ENCODE measurements around the gene SLC2A13. TPM values are rescaled to one million over a fixed set of nuclear protein-coding genes. Genes with fewer than 3 reads are reported as not detected.
"Not testable (repeated sequence)": the region's sequence is repeated elsewhere in the genome, so short reads cannot be mapped to it uniquely, and the experiment has no call there.

Gene SLC2A13
- total RNA-seq, 1 donor from 2014 or later: 12.0 TPM

DNA sequence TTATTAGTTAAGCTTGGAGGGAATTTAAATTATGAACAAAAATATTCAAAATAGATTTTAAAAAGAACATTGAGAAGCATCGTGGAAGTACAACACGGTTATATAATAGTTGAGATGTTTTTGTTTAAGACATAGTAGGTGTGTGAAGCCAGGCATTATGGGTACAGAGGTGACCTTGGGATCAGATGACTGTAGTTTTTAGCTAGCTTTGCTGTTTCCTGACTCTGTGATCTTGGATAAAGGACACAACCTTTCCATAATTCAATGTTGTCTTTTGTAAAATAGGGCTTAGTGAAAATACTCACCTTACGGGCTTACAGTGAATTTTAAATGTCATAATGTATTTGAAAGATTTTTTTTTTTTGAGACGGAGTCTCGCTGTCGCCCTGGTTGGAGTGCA, 239.7 kb downstream of the SLC2A13 start:
- DNase-seq: no peak

DNA sequence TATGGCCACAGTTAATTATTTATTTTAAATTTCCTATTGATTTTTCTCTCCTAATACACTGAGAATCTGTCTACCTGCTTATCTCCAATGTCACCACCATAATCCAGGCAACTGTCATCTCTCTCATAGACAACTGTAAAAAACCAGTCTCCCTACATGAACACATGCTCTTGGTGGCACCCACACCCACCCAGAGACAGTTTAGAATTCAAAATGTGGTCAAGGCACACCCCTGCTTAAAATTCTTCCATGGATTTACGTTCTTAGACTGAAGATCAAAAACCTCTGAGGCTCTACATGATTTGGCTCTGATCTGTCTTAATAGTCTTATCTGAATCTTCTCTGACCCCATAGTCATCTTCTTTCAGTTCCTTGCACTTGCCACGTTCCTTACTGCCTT, 245.2 kb downstream of the SLC2A13 start:
- DNase-seq: no peak

DNA sequence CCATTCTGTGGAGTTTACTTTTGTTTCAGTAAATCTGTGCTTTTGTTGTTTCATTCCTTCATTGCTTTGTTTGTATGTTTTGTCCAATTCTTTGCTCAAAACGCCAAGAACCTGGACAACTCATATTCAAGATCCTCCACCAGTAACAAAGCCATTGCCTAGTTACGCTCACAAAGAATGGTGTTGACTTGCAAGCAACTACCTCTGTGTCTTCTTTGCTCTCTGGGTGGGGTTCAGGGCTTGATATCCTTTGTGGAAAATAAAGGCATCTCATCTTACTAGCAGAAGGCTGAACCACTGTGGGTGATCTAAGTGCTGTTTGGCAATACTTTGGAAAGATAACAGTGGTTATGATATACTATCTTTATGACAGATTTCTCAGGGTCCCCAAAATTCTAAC, 252.9 kb downstream of the SLC2A13 start:
- no peak for DNase-seq

DNA sequence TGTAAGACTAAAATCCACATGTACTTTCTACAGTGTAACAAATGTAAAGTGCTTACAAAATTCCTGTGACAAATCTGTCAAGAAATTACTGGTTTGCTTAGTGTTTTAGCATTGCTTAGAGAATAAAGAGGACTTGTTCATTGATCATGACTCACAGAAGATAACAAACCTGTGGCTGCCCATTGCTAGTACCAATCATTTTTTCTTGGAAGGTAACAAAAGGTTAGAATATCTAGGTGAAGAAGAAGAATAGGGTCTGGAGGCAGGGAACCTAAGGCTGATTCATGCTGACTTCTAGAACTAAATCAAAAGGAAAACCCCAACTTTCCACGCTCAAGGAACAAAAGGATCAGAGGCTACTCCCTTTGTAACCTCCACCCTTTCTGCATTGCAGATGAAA, 253.5 kb downstream of the SLC2A13 start:
- DNase-seq: no peak

DNA sequence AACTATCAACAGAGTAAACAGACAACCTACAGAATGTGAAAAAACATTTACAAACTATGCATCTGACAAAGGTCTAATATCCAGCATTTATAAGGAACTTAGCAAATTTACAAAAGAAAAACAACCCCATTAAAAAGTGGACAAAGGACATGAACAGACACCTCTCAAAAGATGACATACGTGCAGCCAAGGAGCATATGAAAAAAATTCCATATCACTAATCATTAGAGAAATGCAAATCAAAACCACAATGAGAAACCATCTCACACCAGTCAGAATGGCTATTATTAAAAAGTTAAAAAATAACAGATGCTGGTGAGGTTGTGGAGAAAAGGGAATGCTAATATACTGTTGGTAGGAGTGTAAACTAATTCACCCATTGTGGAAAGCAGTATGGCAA, 257.7 kb downstream of the SLC2A13 start:
- not testable (repeated sequence) for DNase-seq

DNA sequence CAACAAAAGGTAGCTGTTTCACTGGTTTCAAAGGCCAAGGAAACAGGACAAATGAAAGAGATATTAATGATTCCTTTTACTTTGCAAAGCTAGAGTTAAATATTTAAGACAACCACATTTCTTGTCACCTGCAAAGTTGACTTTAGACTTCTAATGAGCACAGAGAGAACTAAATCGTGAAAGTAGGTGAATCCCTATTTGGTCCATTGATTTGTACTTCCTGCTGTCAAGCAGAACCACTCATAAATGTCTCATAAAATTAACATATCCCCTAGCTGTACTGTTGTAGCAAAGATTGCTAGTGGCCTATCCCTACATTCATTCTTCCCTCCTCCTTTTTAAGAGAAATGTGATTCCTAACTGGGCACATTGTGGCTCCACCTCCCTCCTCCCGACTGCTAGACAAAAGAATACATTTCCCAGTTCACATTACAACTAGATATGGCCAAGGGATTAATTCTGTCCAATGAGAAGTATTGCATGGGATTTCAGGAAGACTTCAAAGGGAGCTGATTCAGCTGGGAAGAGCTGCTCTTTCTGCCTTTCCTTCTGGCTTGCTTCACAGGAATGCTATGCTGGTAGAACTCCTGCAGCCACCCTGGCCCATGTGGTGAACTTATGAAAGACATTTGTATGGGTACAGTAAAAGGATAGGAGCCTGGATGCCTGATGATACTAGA, 258.8 kb downstream of the SLC2A13 start:
- no peak for DNase-seq

DNA sequence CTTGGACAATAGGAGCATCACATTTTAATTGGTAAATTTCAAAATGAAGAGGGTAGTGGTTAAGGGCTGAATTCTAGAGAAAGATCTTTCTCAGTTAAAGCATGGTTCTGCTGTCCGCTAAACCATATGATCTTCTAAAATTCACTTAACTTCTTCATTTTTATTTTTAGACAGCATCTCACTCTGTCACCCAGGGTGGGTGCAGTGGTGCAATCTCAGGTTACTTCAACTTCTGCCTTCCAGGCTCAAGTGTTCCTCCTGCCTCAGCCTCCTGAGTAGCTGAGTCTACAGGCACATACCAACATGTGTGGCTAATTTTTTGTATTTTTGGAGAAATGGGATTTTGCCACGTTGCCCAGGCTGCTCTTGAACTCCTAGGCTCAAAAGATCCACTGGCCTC, 259.6 kb downstream of the SLC2A13 start:
- DNase-seq: no peak

DNA sequence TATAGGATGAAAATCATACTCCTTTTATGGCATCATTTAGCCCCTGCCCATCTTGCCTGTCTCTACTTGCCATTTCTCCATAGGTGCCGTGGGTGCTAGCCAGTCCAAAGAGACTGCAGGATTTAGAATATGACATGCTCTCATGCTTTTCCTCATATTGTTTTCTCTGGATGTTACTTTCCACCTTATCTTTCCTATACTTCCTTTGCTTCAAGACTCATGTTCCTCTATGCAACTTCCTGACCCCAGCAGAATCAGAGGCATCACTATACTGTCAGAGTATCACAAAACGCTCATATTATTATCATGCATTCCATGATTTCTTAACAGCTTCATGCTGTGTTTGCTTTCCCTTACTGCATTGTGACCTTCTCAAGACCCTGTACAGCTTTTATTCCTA, 265.5 kb downstream of the SLC2A13 start:
- no peak for DNase-seq

DNA sequence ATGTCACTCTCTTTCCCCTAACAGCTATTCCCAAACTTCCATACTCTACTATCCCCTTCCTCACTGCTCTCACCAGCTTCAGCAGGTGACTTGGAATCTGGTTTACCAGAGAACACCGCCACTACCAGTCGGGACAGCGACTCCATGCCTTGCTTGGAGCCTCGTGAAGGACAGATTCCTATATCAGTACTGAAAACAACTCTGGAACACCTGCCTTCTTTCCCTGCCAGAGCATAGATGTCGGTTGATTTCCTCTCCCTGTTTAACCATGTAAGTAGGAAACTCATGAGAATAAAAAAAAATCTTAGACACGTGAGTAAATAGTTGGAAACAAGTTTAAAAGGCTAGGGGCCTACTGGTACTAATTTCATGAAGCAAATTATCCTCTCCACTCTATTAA, 266.8 kb downstream of the SLC2A13 start:
- DNase-seq: no peak

DNA sequence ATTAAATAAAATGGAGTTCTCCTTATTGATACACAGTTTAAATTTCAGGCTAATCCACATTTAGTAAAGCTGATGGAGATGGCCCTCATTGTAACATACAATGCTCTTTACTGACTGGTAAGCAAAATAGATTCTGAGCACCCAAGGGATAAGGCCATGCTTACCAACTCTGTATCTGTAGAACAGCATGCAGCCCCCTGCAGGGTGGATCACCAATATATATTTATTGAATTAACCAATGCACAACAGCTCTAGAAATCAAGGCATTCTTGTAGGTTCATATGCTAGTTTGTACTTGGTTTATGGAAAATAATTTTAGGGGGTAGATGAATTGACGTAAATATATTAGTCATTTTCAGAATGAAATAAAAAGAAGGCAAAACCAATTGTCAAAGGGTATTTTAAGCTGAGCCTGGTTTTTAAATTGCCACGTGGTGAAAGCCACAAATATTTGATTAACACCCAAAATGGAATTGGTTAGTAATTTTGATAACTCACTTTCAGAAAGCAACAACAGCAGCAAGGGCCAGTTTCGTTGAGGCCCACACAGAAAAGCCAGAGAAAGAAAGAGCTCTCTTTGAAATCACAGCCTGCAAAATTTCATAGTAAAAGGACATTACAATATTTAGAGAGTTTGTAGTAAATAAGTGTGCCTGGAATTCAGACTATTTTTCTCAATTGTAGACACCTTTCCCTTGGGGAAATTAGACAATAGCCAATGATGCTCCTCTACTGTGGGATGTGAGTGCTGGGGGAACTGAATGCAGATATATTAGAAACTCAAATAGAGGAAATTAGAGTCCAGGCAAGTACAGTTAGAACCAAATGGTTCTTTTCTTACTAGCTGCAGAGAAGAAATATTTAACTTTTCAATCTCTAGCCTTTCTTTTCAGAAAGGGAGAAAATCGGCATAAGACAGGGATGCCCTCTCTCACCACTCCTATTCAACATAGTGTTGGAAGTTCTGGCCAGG, 270.1 kb downstream of the SLC2A13 start:
- no peak for DNase-seq

DNA sequence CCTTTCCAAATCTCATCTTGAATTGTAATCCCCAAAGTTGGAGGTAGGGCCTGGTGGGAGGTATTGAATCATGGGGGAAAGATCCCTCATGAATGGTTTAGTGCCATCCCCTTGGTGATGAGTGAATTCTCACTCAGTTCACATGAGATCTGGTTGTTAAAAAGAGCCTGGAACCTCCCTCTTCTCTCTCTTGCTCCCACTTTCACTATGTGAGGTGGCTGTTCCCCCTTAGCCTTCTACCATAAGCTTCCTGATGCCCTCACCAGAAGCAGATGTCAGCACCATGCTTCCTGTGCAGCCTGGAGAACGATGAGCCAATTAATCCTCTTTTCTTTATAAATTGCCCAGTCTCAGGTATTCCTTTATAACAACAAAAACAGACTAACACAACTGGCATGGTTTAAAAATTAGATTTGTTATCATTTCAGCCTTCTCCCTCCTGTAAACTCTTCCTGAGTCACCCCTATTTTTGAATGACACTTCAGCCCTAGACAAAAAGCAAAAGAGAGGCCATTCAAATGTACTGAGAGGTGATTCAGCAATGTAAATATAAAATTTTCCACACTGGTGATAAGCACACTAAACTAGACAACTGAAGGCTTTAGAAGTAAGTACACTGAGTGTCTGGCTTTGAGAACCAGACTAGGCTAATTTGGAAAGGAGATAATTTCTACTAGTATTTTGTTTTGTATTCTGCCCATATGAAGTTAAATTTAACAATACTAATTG, 274.1 kb downstream of the SLC2A13 start:
- DNase-seq: no peak

DNA sequence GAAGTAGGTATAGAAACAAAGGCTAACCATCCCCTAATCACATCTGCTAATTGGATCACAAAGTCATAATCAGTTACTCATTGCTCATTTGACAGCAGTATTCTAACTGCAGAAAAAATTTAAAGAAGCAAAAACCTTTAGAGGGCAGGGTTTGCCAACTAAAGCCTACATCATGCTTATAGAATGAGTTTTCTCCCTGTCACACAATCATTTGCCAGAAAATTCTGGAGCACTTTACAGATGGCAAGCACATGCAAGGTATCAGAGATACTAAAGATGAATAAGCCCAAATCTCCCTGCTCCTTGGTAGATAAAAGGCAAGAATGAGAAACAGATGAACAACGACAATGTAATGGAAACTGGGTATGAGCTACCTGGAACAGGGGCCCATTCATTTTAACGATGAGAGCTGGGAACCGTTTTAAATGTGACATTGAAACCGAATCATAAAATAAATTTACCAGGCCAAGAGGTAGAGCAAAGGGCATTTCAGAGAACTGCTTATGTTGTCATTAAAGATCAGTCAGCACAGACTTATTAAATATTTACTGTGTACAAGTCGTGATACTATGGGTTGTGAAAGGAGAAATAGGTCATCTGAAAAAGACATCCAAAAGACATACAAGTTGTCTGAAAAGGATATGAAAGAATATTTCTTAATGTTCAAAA, 274.9 kb downstream of the SLC2A13 start:
- no peak for DNase-seq

DNA sequence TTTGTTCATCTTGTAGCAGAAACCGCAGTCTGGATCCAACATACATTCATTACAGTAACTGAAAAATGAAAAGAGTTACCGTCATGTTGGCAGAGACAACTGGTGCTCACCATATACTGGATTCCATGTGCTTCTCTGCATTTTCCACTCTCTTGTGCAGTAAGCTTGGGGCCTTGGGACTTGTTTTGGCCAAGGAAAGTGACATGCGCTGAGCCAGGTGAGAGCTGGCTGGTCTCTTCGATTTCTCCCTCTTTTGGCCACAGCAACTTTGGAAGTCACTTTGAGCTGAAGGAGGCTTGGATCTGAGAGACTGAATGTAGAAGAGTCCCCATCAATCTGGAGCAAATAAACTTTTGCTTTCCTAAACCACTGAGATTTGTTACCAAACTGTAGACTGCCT, 275.7 kb downstream of the SLC2A13 start:
- peak; percentile 12 for DNase-seq

DNA sequence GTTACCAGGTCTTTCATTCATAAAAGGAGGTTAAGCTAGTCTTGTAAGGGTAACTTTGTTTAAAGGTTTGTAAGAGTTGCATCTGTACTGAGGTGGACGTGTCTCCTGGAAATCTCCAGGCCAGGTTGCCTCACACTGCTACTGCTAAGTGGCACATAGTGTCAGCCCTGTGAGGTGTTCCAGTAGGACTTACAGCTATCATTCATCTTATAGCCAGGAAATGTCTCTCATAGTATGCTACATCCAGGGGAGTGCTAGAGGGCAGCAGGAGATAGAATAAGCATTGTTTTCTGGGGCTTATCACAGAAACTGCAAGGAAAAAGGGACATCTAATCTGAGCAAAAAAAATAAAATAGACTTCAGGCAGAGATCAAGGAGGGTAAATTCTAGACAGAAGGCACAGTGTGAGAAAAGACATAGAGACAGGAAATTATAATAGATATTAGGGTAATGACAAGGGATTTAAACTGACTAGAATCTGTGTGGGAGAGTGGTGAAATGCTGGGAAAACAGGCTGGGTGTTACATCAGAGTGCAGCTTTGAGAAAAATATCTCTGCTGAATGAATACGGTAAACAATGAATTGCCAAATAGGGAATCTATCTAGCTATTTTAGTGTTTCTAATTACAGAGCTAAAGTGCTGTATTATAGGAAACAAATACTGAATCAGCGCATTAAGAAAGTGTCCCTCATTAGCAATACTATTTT, 281.2 kb downstream of the SLC2A13 start:
- DNase-seq: no peak

DNA sequence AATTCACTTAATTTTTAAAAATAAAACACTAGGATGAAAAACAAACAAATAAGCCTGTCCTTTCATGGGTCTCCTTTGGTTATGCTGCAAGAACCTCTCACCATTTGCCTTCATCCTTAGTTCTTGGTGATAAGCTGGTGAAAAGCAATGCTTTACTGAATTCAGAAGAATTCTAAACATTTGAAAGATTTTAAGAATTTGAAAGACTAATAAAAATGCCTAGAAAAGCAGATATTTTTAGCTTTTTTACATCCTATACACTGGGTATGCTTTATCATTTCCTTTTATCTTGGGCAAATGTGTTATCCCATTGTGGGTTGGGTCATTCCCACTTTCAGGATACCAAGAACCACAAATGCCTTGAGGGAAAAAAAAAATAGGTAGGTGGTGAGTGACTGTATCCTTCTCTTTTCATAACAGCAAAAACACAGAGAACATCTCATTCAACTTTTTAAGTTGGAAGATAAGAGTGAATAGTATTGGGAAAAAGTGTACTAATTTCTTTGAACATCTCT, 289.2 kb downstream of the SLC2A13 start:
- no peak for DNase-seq

DNA sequence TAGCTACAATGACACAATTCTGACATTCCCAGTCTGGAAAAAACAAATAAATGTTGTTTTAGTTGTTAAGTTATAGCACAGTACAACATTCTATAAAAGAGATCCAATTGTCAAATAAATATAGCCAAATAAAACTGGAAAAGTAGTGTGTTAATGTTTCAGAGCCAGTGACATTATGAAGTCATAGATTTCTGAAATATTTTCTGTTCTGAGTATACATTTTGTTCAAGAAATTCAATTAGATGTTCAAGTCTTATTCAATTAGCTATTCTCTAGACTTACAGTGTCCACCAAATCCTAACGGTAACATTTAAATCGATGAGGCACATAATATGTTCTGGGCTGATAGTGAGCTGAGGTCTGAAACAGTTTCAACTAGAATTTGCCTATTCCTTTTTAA, 290.1 kb downstream of the SLC2A13 start:
- DNase-seq: no peak

DNA sequence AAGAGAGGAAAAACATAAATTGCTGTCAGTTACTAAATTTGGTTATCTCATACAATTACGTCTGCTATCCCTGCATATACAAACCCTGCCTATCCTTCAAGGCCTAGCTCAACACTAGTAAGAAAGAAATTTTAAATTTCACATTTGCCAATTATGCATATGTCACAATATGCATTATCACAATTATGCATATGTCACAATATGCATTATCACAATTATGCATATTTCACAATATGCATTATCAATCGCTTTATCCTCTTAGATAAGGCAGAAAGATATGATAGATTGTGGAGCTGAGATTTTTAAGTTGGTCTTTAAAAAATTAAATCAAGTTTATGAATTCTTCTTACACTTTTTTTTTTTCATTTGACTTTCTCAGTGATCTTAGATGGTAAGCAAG, 291.3 kb downstream of the SLC2A13 start:
- no peak for DNase-seq

DNA sequence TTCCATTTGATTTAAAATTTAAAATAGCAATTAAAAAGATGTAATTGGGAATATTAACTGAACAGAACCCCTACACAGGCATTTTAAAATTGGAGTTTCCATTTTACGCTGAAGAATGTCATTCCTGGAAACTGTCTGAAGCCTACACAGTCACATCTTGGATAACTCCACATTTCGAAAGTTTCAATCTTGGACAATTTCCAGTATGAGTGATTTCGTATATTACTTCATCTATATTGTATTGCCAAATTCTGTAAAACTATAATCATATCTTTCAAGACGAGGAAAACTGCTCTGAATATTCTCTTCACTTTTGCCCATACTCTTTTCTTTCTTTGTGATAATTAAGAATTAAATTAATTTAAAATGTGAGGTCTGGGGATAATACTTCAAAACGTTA, 292.1 kb downstream of the SLC2A13 start:
- peak; percentile 50 for DNase-seq

DNA sequence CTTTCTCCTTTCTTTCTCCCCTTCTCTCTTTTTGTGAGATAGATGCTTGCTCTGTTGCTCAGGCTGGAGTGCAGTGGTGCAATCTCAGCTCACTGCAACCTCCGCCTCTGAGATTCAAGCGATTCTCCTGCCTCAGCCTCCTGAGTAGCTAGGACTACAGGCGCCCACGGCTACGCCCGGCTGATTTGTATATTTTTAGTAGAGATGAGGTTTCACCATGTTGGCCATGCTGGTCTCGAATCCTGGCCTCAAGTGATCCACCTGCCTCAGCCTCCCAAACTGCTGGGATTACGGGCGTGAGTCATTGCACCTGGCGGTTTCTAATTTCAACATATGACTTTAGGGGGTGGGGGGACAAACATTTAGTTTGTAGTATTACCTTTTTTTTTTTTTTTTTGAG, 293.4 kb downstream of the SLC2A13 start:
- not testable (repeated sequence) for DNase-seq

DNA sequence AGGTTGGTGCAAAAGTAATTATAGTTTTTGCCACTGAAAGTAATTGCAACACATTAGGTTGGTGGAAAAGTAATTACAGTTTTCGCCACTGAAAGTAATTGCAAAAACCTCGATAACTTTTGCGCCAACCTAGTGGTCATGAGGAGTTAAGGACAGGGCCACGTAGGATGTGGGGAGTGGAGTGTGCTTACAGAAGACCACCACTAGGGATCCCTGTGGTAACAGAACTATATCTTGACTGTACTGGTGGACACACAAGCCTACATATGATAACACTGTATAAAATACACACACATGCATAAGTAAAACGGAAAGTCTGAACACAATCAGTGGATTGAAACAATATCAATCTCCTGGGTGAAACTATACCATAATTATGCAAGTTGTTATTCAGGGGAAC, 298.8 kb downstream of the SLC2A13 start:
- no peak for DNase-seq

DNA sequence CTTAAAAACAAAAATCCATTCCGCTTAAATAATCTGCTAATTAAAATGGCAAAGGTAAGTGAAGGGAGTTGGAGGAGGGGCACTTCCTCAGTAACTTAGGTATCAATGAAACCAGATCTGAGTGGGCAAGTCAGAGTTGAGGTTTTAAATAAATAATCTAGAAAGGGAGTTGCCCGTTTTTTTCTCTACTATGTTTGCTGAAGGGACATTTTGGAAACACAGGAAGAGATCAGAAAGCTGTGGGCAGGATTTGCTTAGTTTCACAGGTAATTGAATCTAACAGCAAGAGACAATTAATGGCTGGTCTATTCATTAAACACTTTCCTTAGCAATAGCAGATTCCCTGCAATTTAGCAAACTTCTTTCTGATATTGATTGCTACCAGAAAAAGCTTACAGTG, 300.2 kb downstream of the SLC2A13 start:
- no peak for DNase-seq

DNA sequence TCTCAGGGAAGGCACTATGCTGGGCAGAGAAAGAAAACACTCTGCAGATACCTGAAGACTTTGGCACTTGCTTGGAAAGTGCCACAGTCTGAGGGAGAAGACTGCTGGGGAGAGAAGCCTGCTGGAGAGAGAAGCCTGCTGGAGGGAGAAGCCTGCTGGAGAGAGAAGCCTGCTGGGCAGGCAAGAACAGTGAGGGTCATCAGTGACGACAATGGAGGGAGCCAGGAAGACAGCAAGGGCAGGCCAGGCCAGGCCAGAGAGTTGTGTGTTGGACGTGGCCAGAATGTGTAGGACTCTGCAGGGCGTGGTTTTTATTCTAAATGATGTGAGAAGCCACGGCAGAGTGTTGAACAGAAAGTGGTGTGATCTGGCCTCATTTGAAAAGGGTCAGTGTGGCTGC, 301.0 kb downstream of the SLC2A13 start:
- no peak for DNase-seq

Measured in tongue (tissue), 2 donors.